HL-60/S4 treated with phorbol 12-myristate 13-acetate at 8.2 ng/mL for 4 days and 3 days (cell line): ENCODE measurements around the gene ATP2B2.

Experiments used
- in situ Hi-C: fragments of 300-500 bp; cut with MboI; formaldehyde crosslinking; loops from 2 replicates; pipeline ENCODE4 v1.15.0; 2022; ENCODE audit warnings: low sequenced_read_pairs

Gene ATP2B2

DNA sequence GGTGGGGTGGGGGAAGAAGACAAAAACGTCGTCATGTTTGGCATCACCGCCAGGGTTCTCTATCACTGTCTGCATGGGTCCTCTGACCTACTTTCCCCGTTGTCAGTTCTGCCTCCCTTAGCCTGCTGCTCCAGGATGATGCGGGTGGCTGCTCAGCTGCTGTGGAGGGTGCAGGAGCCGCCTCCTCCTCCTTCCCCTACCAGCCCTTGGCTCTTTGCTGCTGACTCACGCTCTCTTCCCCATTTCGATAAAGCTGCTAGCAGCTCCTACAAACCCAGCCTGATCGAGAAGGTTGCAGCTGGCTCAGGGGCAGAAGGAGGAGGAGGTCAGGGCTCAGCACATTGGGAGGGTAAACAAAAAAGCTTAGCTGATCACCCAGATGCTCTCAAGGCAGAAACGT lies 135.0 kb downstream of the ATP2B2 start:
- in situ Hi-C loops, result no loop called here

DNA sequence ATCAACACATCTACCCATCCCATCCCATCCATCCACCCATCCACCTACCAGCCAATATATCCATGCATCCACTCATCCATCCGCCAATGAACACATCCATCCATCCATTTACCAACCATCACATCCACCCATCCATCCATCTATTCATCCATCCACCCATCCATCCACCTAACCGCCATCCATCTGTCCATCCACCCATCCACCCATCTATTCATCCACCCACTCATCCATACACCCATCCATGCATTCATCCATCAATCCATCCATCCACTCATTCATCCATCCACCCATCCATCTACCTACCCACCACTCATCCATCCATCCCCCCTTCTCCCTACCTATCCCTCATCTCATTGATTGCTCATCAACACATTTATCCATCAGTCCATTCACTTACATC lies 136.9 kb downstream of the ATP2B2 start:
- in situ Hi-C loops, result no loop called here

DNA sequence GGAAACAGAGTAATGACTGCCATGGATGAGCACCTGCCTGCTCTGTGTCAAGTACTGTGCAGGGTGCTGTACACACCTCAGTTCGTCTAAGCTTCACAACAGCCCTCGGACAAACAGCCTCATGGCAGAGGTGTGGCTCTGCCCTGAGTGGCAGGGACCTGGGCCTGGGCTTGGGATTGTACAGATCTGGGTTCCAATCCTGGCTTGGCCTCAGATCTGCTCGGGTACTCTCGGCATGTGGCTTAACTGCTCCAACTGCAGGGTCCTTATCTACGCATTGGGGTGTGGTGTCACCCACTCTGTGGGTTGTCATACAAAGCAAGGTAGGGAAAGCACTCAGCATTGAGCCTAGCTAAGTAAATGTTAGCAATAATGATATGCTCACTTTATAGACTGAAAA lies 137.9 kb downstream of the ATP2B2 start:
- in situ Hi-C loops, result no loop called here

GRCh38 chr3:10366651-10367101 lies 138.7 kb downstream of the ATP2B2 start:
- in situ Hi-C loops, result no loop called here

DNA sequence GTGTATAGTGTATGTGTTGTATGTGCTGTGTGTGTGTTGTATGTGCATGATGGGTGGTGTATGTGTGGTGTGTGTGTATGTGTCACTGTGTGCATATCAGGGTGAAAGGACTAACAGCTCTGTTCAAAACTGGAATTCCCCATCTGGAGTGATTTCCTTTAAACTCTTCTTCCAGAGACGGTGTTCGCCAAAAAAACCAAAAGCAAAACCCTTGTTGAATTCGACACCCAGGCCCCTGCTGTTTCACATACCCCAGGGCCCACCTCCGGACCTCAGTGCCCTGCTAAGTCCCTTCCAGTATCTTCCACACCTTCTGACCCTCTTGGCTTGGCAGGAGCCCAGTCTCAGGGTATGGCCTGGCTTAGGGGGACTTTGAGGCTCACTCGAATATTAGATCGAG lies 139.6 kb downstream of the ATP2B2 start:
- in situ Hi-C loops, result no loop called here

- in situ Hi-C loops, result no loop called here
These were observed 140.1 kb downstream of the ATP2B2 start for GRCh38 chr3:10365316-10365715.

DNA sequence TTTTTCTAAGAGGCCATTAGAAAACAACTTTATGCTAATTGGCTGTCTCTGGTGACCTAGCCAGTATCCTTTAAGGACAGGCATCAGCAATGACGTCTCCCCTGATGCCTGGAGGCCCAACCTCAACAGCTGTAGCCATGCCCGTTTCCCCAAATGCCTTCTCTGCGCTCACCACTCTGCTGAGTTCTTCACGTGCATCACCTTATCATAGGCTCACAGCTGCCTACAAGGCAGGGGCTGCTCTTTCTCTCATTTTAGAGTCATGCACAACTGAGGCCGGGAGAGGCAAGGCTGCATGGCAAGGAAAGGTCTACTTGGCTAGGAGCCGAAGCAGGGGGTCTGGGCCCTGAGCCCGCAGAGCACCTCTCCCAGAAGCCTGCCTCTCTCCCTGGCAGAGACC lies 140.6 kb downstream of the ATP2B2 start:
- in situ Hi-C loops, result no loop called here

DNA sequence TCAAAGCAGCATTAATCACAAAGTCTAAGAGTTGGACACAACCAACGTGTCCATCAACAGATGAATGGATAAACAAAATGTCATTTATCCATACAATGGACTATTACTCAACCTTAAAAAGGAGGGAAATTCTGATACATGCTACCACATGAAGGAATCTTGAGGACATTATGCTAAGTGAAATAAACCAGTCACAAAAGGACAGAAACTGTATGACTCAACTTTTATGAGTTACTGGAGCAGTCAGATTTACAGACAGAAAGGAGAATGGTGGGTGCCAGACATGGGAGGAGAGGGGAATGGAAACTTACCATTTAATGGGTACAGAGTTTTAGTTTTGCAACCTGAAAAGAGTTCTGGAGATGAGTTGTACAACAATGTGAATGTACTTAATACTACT lies 141.5 kb downstream of the ATP2B2 start:
- in situ Hi-C loops, result no loop called here

DNA sequence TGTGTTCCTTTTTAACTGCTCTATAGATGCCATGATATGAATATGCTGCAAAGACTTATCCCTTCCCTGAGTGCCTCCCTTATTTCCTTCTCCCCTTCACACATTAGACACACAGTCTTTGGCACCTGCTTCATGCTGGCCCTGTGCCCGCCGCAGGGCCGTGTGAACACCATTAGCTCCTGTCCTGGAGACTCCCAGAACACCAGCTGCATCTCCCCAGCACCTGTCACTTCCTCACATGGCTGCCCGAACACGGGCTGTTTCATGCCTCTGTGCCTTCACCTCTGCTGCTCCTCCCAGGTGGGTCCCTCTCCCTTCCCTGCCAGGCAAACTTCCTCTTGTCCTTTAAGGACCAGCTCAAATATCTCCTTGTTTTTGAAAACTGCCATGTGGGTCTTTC lies 144.0 kb downstream of the ATP2B2 start:
- in situ Hi-C loops, result no loop called here

- in situ Hi-C loops, result no loop called here
These were observed 144.9 kb downstream of the ATP2B2 start for GRCh38 chr3:10360478-10360877.

DNA sequence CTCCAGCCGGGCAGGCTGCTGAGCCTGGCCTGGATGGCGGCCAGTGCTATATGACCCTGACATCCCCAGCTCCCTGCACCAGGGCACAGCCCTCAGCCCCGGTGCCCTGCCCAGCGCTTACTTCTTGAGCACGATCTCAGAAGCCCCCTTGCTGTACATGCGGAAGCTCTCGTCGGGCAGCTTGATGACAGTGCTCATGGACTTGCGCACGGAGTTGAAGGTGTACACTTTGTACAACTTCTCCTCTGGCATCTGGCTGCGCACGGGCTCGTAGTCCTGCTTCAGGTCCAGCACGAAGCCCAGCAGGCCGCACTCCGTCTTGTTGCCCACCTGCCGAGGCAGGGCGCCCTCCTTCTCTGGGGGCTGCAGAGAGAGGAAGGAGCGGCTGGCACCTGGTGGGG lies 145.6 kb downstream of the ATP2B2 start:
- in situ Hi-C loops, result no loop called here

DNA sequence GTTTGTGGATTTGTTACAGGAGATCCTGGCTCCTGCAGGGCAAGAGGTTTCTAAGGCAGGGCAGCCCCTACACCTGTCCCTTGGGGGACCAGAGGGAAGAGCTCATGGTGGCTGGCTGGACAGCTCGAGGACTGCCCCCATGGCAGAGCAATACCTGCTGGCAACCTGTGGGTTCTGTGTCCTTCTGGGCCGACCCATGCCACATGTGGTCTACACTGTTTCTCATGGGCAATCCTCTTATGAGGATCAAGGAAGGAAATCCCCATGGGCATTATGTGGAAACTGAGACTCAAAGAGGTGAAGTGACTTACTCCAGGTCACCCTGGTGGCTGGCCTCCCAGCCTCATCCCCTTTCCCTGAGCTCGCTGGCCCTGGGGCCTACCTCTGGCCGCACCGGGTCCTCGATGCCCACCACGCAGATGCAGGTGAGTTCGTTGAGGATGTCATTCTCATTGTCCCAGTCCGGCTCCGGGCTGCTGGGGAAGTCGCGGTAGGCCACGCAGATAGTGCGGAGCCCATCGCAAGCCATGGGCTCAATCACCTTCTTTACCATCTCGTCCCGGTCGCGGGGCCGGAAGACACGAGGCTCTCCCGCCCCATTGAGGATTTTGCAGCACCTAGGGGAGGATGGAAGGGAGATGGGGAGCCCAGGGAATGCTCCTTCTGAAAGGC lies 146.9 kb downstream of the ATP2B2 start:
- in situ Hi-C loops, result no loop called here

DNA sequence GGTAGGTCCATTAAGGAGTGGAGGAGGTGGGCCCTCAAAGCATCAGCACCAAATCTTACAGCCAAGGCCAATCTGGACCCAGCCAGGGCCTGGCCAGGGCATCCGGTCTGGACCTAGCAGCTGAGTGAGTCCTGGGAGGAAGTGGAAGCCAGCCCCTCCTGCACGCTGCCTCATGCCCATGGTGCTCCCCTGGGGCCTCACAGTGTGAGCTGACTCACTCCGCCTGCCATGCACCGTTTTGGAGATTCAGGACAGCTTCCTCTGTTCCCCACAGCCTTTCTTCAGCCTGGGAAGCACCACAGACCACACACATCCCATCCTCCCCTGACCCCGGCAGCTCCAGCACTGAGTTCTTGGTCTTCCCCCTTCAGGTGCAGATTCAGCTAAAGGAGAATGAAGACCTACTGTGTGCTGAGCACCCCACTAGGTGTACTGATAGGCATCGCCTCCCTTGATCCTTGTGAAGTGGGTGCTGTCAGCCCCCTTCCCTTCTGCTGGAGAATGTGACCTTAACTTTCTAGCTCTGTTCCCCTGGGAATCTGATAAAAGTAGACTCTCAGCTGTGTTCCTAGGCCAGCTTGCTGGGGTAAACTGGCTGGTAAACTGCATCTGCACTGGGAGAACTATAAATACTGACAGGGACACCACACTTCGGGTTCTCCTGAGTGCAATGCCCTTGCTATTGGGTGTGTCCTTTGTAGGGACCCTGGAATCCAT lies 147.6 kb downstream of the ATP2B2 start:
- in situ Hi-C loops, result no loop called here

DNA sequence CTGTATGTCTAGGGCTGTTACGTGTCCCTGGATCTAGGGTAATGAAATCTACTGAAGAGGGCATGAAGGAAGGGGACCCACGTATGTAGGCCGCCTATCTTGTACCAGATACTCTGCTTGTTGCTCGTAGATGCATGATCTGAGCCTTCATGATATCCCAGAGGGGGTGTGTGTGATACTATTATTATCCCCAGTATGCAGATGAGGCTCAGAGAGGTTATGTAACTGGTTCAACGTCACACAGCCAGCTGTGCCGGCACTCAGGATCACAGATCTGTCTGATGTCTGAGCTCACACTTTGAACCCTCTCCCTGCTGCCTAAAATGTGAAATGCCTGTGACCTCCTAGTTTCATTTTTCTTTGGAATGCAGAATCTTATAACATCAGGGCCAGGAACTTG lies 148.3 kb downstream of the ATP2B2 start:
- in situ Hi-C loops, result no loop called here

- in situ Hi-C loops, result no loop called here
These were observed 148.9 kb downstream of the ATP2B2 start for GRCh38 chr3:10356461-10356981.

GRCh38 chr3:10354361-10355015 lies 150.9 kb downstream of the ATP2B2 start:
- in situ Hi-C loops, result no loop called here

- in situ Hi-C loops, result no loop called here
These were observed 151.6 kb downstream of the ATP2B2 start for GRCh38 chr3:10353661-10354360.

- in situ Hi-C loops, result no loop called here
These were observed 152.2 kb downstream of the ATP2B2 start for GRCh38 chr3:10353160-10353559.

DNA sequence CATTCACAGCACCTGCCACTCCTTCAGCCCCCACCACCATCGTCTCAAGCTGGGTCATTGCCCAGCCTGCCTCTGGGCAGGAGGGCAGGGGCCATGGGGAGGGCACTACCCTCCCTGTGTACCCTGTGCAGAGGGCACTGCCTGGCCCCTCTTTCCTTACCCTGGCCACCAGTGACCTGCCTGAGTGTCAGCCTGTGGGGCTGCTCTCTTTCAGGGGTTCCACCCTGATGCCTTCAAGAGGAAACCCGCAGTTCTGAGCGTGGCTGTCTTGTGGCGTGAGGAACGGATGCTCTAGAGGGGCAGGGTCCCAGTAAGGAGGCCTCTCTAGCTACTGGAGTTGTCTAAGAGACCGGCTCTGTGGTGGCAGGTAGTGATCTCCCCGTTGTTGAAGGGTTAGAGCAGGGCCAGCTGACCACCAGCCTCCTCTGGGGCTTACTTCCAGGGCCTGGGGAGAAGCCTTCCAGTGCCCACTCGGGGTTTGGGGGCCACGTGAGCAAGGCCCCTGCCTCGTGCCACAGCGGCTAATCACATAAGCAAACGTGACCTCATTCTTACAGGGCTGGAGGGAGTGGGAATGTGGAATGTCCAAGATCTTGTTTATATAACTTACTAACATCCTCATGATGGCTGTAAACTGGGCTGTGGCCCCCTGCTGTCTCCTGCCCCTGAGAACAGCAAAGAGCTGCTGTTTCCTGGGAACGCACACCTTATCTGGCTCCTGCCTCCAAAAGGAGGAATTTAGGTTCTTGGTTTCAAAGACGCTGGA lies 153.1 kb downstream of the ATP2B2 start:
- in situ Hi-C loops, result no loop called here

DNA sequence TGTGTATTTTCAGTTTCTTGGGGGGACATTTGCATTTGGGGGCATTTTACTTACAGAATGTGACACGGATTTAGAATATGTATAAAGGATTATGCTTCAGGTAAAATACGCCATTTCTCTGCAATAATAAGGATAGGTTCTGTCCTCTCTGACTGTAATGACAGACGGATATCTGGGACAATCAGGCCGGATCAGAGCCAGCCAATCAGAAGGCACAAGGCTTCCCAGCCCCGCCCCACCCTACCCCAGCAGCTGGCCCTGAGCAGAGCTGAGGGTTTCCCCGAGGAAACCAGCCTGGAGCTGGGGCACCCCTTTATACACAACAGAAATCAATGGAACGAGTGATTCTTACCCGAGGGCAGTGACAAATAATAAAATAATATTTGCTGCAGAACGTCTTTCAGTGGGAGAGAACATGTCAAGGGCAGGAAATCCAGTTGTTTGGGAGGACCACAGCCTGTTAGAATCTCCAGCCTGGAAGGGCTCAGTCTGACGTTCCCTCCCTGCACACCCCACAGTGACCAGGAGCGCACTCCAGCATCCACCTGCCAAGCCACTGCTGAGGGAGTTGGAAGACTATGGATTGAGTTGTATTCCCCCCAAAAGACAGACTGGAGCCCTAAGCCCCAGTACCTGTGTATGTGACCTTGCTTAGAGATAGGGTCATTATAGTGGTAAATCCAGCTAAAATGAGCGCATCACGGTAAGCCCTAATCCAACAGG lies 154.2 kb downstream of the ATP2B2 start:
- in situ Hi-C loops, result no loop called here
